Keratinocyte (primary cell): Measurements from ENCODE around the gene FNDC1. TPM values are rescaled to one million over a fixed set of nuclear protein-coding genes. Genes with fewer than 3 reads are reported as not detected.

ENCODE experiments used
- DNase-seq: peaks from one replicate; pipeline ENCODE4 v3.0.0-alpha.2; 2011; ENCODE audit warnings: low read depth, missing footprints, low spot score
- FAIRE-seq: peaks from 2 replicates; lab custom pipeline; 2011; peaks lifted over from hg19 to GRCh38; lab: Jason Lieb, UNC
- H2AFZ ChIP-seq: 2 replicates; pipeline ENCODE4 v1.6.0; 2012; ENCODE audit warnings: low read length, control low read depth, inconsistent platforms; ENCODE audit not compliant: control insufficient read depth
- H3K27ac ChIP-seq: 2 replicates; pipeline ENCODE4 v1.5.1; 2011; ENCODE audit warnings: low read length; ENCODE audit not compliant: control insufficient read depth, insufficient read depth
- H3K27me3 ChIP-seq: 3 replicates; pipeline ENCODE4 v1.6.0; 2011; ENCODE audit warnings: low read length; ENCODE audit not compliant: control insufficient read depth, insufficient read depth; ENCODE audit errors: extremely low read depth
- H3K36me3 ChIP-seq, 2 experiments: 2 replicates in 1 of 2; 3 replicates in 1 of 2; pipeline ENCODE4 v1.5.1; 2011; ENCODE audit warnings: low read length in 2 of 2, mild to moderate bottlenecking in 1 of 2; ENCODE audit not compliant: control insufficient read depth in 2 of 2, insufficient read depth in 2 of 2; ENCODE audit errors: extremely low read depth in 1 of 2
- H3K4me1 ChIP-seq: 3 replicates; pipeline ENCODE4 v1.5.1; 2011; ENCODE audit warnings: low read length; ENCODE audit not compliant: control insufficient read depth, insufficient read depth; ENCODE audit errors: extremely low read depth
- H3K4me2 ChIP-seq: 3 replicates; pipeline ENCODE4 v1.6.0; 2011; ENCODE audit warnings: low read depth, low read length; ENCODE audit not compliant: control insufficient read depth, insufficient read depth; ENCODE audit errors: extremely low read depth
- H3K4me3 ChIP-seq, 3 experiments: fragments of 200-600 bp in 1 of 3; sonication (generic) in 1 of 3; 2 replicates in 2 of 3; 3 replicates in 1 of 3; pipeline ENCODE4 v1.5.1; 2011 to 2016; ENCODE audit warnings: low read length in 3 of 3, mild to moderate bottlenecking in 3 of 3, control low read depth in 2 of 3, inconsistent platforms in 1 of 3, low read depth in 1 of 3, mixed read lengths in 1 of 3, mixed run types in 1 of 3, moderate library complexity in 1 of 3; ENCODE audit not compliant: control insufficient read depth in 2 of 3, insufficient read depth in 2 of 3; ENCODE audit errors: extremely low read depth in 1 of 3
- H3K79me2 ChIP-seq: 2 replicates; pipeline ENCODE4 v1.6.0; 2012; ENCODE audit warnings: low read length; ENCODE audit not compliant: control insufficient read depth, insufficient read depth
- H3K9ac ChIP-seq: 3 replicates; pipeline ENCODE4 v1.6.0; 2011; ENCODE audit warnings: low read length; ENCODE audit not compliant: control insufficient read depth, insufficient read depth; ENCODE audit errors: extremely low read depth
- H3K9me1 ChIP-seq: 3 replicates; pipeline ENCODE4 v1.6.0; 2011; ENCODE audit warnings: low read length; ENCODE audit not compliant: control insufficient read depth, insufficient read depth; ENCODE audit errors: extremely low read depth
- H3K9me3 ChIP-seq: 2 replicates; pipeline ENCODE4 v1.5.1; 2012; ENCODE audit warnings: low read depth, low read length; ENCODE audit not compliant: control insufficient read depth
- H4K20me1 ChIP-seq: 3 replicates; pipeline ENCODE4 v1.6.0; 2011; ENCODE audit warnings: low read length; ENCODE audit not compliant: control insufficient read depth, insufficient read depth; ENCODE audit errors: extremely low read depth
- CTCF ChIP-seq, 3 experiments: IDR thresholded peaks in 1 of 3; conservative IDR thresholded peaks in 1 of 3; optimal IDR thresholded peaks in 1 of 3; 2 replicates in 2 of 3; 3 replicates in 1 of 3; pipeline versions ENCODE3 to v1.5.1; 2011; ENCODE audit warnings: low read length in 3 of 3, mild to moderate bottlenecking in 3 of 3, moderate library complexity in 2 of 3, control low read depth in 1 of 3, inconsistent platforms in 1 of 3; ENCODE audit not compliant: insufficient read depth in 2 of 3; ENCODE audit errors: extremely low read depth in 1 of 3
- EZH2 ChIP-seq: IDR thresholded peaks from one replicate; pipeline ENCODE4 v1.6.1; 2012; ENCODE audit warnings: inconsistent platforms, mild to moderate bottlenecking, low read length, moderate library complexity
- dilution Hi-C: fragments of 300-500 bp; cut with MboI; formaldehyde crosslinking; loops from one replicate; pipeline ENCODE4 v1.7.0; 2020; ENCODE audit warnings: low sequenced_read_pairs; ENCODE audit not compliant: extremely low pct_ligation_motif_present
- polyA plus RNA-seq, 5 experiments: library from polyadenylated mRNA; depleted of rRNA in 3 of 5; stranded (reverse) in 3 of 5; stranded (forward) in 1 of 5; unstranded in 1 of 5; fragments of >200 nt; gene quantifications; 1 replicate in 1 of 5; 2 replicates in 3 of 5; 3 replicates in 1 of 5; pipeline versions ENCODE4 v1.2.1 to v1.2.3, GENCODE V29; 2011 to 2012; ENCODE audit warnings: missing spikeins in 2 of 5, low read depth in 1 of 5, low replicate concordance in 1 of 5

Gene FNDC1
- polyA plus RNA-seq, 1 donor (not counting 4 experiments of a cell fraction or from before 2014, with no cell fraction given), result not detected

GRCh38 chr6:159317430-159317829, 148.2 kb downstream of the FNDC1 start:
- no peak overlapping the region for H3K4me2 ChIP-seq
- H3K27ac ChIP-seq, result no peak overlapping the region
- no peak overlapping the region for H3K9ac ChIP-seq
- H3K9me3 ChIP-seq, result no peaks in the 10 kb centered on the region
- FAIRE-seq, result no peak
- no peaks in the 10 kb centered on the region for H3K4me1 ChIP-seq
- H3K27me3 ChIP-seq, result no peaks in the 10 kb centered on the region
- H2AFZ ChIP-seq, result no peak overlapping the region
- no peaks in the 10 kb centered on the region for H3K36me3 ChIP-seq
- H3K9me1 ChIP-seq, result no peaks in the 10 kb centered on the region
- TF ChIP-seq EZH2, result no peak
- no peak for TF ChIP-seq CTCF (optimal IDR thresholded peaks at IDR 0.05 in 1 of 3, IDR thresholded peaks at IDR 0.05 in 1 of 3, conservative IDR thresholded peaks at IDR 0.05 in 1 of 3; ENCODE audit: extremely low read depth in 1 of 3, insufficient read depth in 2 of 3, low read length in 3 of 3)
- DNase-seq, result no peak
- H3K79me2 ChIP-seq, result no peaks in the 10 kb centered on the region
- H3K4me3 ChIP-seq, result no peak overlapping the region
- H4K20me1 ChIP-seq, result no peaks in the 10 kb centered on the region
- dilution Hi-C loops, result no loop called here

- no peak overlapping the region for H2AFZ ChIP-seq
- no peaks in the 10 kb centered on the region for H4K20me1 ChIP-seq
- no peaks in the 10 kb centered on the region for H3K36me3 ChIP-seq
- H3K9me3 ChIP-seq, result no peaks in the 10 kb centered on the region
- no peaks in the 10 kb centered on the region for H3K79me2 ChIP-seq
- dilution Hi-C loops, result no loop called here
- H3K4me2 ChIP-seq, result no peak overlapping the region
- H3K9ac ChIP-seq, result no peak overlapping the region
- H3K27me3 ChIP-seq, result no peaks in the 10 kb centered on the region
- H3K4me3 ChIP-seq, result no peak overlapping the region
- H3K4me1 ChIP-seq, result no peaks in the 10 kb centered on the region
- no peak for DNase-seq
- no peak for FAIRE-seq
- TF ChIP-seq EZH2 (no peak), CTCF (optimal IDR thresholded peaks at IDR 0.05 in 1 of 3, IDR thresholded peaks at IDR 0.05 in 1 of 3, conservative IDR thresholded peaks at IDR 0.05 in 1 of 3; ENCODE audit: extremely low read depth in 1 of 3, insufficient read depth in 2 of 3, low read length in 3 of 3) (no peak)
- no peak overlapping the region for H3K27ac ChIP-seq
- H3K9me1 ChIP-seq, result no peaks in the 10 kb centered on the region
Measured at GRCh38 chr6:159321267-159321666, 152.1 kb downstream of the FNDC1 start.

Other genes with a start within 250 kb of the FNDC1 start
- 4.3 to 4.5 TPM (median 4.4 TPM) in 3 replicates for gene RSPH3, start 169.2 kb upstream of the FNDC1 start, polyA plus RNA-seq
- 0.08 to 0.21 TPM (median 0.18 TPM) in 3 replicates for gene TAGAP, start 124.4 kb upstream of the FNDC1 start, polyA plus RNA-seq